Effector memory CD4-positive, alpha-beta T cell (primary cell): ENCODE results near the gene SIGLEC5.
A peak's percentile ranks its signal among the peaks of the same experiment; 100 is the strongest.

Source experiments
- DNase-seq, 3 donors: peaks; one replicate each; pipeline ENCODE4 v3.0.0-alpha.2; 2020
- H3K27ac ChIP-seq: 2 replicates; pipeline ENCODE4 v1.7.0; 2013; ENCODE audit warnings: mild to moderate bottlenecking, low read length, moderate library complexity; ENCODE audit not compliant: insufficient read depth, poor library complexity, severe bottlenecking
- H3K27me3 ChIP-seq: replicated peaks from 2 replicates; pipeline ENCODE4 v1.7.0; 2013; ENCODE audit warnings: mild to moderate bottlenecking, low read length; ENCODE audit not compliant: insufficient read depth, control insufficient read depth, poor library complexity, severe bottlenecking
- H3K36me3 ChIP-seq: 2 replicates; pipeline ENCODE4 v1.7.0; 2013; ENCODE audit warnings: mild to moderate bottlenecking, low read length, moderate library complexity; ENCODE audit not compliant: control insufficient read depth, insufficient read depth
- H3K4me1 ChIP-seq: 2 replicates; pipeline ENCODE4 v1.7.0; 2013; ENCODE audit warnings: low read length, mild to moderate bottlenecking; ENCODE audit not compliant: control insufficient read depth, insufficient read depth, poor library complexity, severe bottlenecking
- H3K4me3 ChIP-seq: 2 replicates; pipeline ENCODE4 v1.7.0; 2013; ENCODE audit warnings: low read length, low read depth, mild to moderate bottlenecking; ENCODE audit not compliant: insufficient read depth, poor library complexity, severe bottlenecking
- H3K9me3 ChIP-seq: 2 replicates; pipeline ENCODE4 v1.7.0; 2013; ENCODE audit warnings: mild to moderate bottlenecking, low read length, moderate library complexity; ENCODE audit not compliant: control insufficient read depth

Gene SIGLEC5

DNA sequence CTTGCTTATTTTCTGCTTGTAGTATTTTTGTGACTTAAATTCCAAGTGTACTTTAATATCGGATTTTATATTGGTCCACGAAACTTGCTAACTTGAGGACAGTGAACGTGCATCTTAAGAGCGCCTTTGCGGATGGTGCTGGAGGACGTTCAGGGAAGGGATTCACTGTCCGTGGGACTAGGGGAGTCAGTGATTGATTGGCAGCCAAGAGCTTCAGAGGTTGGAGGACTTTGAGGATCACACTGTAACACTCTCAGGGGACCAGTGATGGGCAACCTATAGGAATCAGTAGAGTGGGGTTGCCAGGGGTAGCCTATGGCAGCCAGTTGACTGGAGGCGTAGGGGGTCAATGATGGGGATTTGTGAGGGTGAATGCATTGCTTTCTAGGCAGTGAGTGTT is 58.6 kb downstream of the SIGLEC5 start:
- Histone ChIP-seq H3K4me3 (peak overlapping the region; percentile 75), H3K27me3 (no peaks in the 10 kb centered on the region), H3K9me3 (no peaks in the 10 kb centered on the region), H3K27ac (no peak overlapping the region), H3K36me3 (no peaks in the 10 kb centered on the region), H3K4me1 (peaks cover 9% of the 10 kb centered on the region)
- no peak for DNase-seq

DNA sequence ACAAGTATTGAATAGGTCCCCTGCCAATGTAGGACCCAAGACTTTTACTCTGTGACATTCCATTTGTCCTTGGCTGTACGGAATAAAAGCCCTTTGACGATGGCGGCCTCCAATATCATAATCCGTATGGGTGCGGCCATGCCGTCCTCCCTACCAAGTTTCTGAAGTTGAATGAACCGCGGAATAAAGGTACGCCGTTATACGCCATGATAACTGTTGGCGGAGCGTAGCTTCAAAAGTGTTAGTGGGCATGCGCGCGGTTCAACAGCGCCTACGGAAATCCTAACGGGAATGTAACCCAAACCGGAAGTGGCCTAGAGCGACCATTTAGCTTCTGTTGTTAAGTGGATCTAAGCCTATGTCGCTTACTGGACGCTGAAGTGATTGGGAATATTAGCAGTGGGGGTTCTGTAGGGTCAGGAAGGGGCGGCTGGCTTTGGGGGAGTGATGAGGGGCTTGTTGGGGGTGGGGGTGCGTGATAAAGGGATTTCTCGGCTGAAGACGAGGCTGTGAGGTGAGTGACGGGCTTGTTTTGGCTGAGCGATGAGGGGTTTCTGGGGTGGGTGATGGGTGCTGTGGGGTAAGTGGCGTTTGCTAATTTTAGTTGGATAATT is 59.1 kb downstream of the SIGLEC5 start, which contains the start of gene ZNF175:
Gene ZNF175 (plus strand): TSS at position 322 of the 614 bp plus-strand sequence. CDS start 2,047 bp downstream, outside the sequence.
- peak; percentile 61 to 79 (median 68) for DNase-seq
- H3K4me1 ChIP-seq: peaks cover 9% of the 10 kb centered on the region
- H3K27ac ChIP-seq: peak within 1 kb of the TSS; percentile 16
- no peaks in the 10 kb centered on the region for H3K36me3 ChIP-seq
- H3K27me3 ChIP-seq: no peaks in the 10 kb centered on the region
- peak within 1 kb of the TSS; percentile 75 for H3K4me3 ChIP-seq
- no peaks in the 10 kb centered on the region for H3K9me3 ChIP-seq

DNA sequence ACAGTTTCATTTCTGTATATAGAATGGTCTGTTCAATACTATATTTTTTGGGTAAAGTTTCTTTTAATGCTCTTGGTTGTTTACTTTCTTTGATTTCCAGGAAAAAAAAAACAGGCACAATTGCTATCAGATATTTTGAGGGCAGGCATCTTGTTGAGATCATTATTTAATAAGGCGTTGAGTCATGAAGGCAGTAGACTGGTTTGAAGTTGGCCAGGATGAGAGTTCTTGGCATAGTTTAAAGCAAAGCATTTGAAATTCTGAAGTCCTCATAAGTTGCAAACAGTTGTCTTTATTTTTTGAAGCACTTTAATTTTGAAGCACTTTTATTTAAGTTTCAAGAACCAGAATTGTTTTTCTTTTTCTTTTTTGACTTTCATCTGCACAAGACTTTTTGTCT is 61.7 kb downstream of the SIGLEC5 start:
- Histone ChIP-seq H3K27ac (no peak overlapping the region), H3K4me3 (no peak overlapping the region), H3K4me1 (peaks cover 9% of the 10 kb centered on the region), H3K36me3 (no peaks in the 10 kb centered on the region), H3K9me3 (no peaks in the 10 kb centered on the region), H3K27me3 (peaks cover 18% of the 10 kb centered on the region)
- DNase-seq: no peak

DNA sequence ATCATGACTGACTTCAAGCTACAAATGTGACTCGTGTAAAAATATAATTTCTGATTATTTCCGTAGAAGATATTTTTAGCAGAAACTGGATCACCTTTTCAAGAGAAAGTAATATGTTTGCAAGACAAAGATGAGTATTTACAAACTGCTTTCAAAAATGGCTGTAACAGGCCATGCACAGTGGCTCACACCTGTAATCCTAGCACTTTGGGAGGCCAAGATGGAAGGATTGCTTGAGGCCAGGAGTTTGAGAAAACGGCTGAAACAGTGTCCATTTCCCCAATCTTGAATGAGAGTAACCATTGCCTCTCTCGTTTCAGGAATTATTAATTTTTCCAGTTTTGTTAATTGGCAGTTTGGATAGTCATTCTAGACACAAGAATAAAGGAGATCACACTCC is 62.6 kb downstream of the SIGLEC5 start:
- H3K36me3 ChIP-seq: no peaks in the 10 kb centered on the region
- H3K27me3 ChIP-seq: peaks cover 18% of the 10 kb centered on the region

DNA sequence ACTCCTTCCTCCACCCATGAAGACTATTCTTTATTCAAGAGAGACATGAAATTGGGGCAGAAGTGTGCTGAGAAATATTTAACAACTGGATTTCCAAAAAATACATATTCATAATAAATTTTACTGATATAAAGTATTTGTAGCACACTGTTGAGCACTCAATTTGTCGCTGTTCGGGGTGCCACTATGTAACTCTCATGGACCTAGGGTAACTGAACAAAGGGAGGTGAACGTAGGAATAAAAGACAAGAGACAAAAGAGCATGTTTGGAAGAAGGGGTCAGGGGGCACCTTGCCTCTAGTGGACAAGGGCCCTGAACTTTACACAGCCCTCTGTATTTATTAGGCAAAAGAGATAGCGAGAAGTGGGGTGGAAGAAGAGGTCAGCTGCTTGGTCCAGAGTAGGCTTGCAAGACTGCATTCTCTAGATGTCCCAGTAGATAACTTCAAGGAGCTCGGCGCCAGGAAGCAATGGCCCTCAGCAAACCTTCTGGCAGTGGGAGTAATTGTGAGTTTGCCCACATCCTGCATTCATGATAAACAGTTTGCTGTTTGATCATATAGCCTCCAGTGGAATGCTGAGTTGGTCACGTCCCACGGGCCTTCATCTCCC is 63.6 kb downstream of the SIGLEC5 start:
- Histone ChIP-seq H3K36me3 (no peaks in the 10 kb centered on the region), H3K4me3 (no peak overlapping the region), H3K27me3 (peaks cover 18% of the 10 kb centered on the region), H3K4me1 (peaks cover 3% of the 10 kb centered on the region), H3K9me3 (no peaks in the 10 kb centered on the region), H3K27ac (no peak overlapping the region)
- no peak for DNase-seq

More for the DNA sequence above, 62.6 kb downstream of the SIGLEC5 start:
- peaks cover 9% of the 10 kb centered on the region for H3K4me1 ChIP-seq
- no peak for DNase-seq
- H3K27ac ChIP-seq: no peak overlapping the region
- H3K4me3 ChIP-seq: no peak overlapping the region
- no peaks in the 10 kb centered on the region for H3K9me3 ChIP-seq

DNA sequence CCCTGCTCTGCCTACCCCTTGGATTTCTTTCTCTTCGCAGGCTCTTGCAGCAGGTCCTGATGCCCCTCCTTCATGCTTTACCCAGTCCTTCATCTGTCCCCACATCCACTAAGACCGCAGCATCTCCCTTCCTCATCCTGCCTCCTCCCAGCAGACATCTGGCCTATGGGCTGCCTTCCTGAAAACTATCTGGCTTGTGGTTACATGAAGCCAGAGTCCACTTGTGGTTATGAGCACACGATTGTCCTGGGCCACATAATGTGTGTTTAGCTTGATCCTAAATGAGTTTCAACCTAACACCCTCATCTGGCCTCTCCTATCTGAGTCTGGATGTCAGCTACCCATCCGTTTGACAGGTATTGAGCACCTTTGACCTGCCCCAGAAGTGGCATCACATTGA is 64.6 kb downstream of the SIGLEC5 start:
- no peak for DNase-seq

DNA sequence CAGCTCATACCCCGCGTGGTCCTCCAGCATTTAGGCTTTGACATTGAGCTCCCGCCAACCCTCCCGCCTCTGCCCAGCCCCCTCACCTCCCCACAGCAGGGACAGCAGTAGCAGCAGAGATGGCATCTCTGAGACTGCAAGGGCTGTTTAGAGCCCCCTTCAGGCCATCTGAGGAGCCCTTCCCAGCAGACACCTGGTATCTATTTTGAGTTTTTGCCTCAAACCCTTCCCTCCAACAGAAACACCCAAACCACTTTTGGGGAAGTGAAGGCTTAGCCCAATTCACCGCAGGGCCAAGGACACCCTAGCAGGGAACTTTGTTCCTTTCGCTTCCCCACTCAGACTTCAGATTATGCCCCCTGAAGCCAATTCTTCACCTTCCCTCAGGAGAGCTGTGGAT is 65.4 kb downstream of the SIGLEC5 start:
- peaks cover 18% of the 10 kb centered on the region for H3K27me3 ChIP-seq
- no peak for DNase-seq
- H3K9me3 ChIP-seq: no peaks in the 10 kb centered on the region
- H3K4me3 ChIP-seq: no peak overlapping the region
- H3K4me1 ChIP-seq: no peaks in the 10 kb centered on the region
- H3K36me3 ChIP-seq: no peaks in the 10 kb centered on the region
- H3K27ac ChIP-seq: no peak overlapping the region

More for the DNA sequence above, 64.6 kb downstream of the SIGLEC5 start:
- no peaks in the 10 kb centered on the region for H3K9me3 ChIP-seq
- H3K4me1 ChIP-seq: no peaks in the 10 kb centered on the region
- H3K4me3 ChIP-seq: no peak overlapping the region
- H3K27ac ChIP-seq: no peak overlapping the region
- no peaks in the 10 kb centered on the region for H3K36me3 ChIP-seq
- peaks cover 18% of the 10 kb centered on the region for H3K27me3 ChIP-seq
